HEK293 (cell line): ENCODE measurements around the gene SLFN12L.
A peak's percentile ranks its signal among the peaks of the same experiment; 100 is the strongest.

Experiments used
- CTCF ChIA-PET: fragments of 350-600 bp; formaldehyde crosslinking; extraction: SDS; loops from one replicate; lab custom pipeline; 2021; ENCODE audit warnings: antibody characterized with exemption; lab: Yijun Ruan, JAX
- POLR2A ChIA-PET: fragments of 300-600 bp; formaldehyde crosslinking; extraction: SDS; loops from one replicate; lab custom pipeline; 2020; ENCODE audit warnings: antibody characterized with exemption, inconsistent platforms; lab: Yijun Ruan, JAX
- H3K27ac ChIP-seq: fragments of 200-500 bp; sonication (Bioruptor generic); 2 replicates; pipeline ENCODE4 v1.5.1; 2014; ENCODE audit warnings: low read depth, low read length, control low read depth, inconsistent platforms; ENCODE audit errors: extremely low read depth
- H3K36me3 ChIP-seq, 2 experiments: fragments of 200-500 bp in 1 of 2; sonication (Bioruptor generic) in 1 of 2; 1 replicate in 1 of 2; 2 replicates in 1 of 2; pipeline ENCODE4 v1.5.1; 2014 to 2017; ENCODE audit warnings: inconsistent platforms in 2 of 2, low read length in 2 of 2; ENCODE audit not compliant: control insufficient read depth in 2 of 2, insufficient read depth in 1 of 2
- H3K4me1 ChIP-seq: fragments of 200-500 bp; sonication (Bioruptor generic); 2 replicates; pipeline ENCODE4 v1.5.1; 2014; ENCODE audit warnings: mild to moderate bottlenecking, low read length, inconsistent platforms; ENCODE audit not compliant: control insufficient read depth, insufficient read depth
- H3K4me3 ChIP-seq: 2 replicates; pipeline ENCODE4 v1.5.1; 2011; ENCODE audit warnings: low read depth, mild to moderate bottlenecking, control low read depth, low read length, moderate library complexity
- H3K9me3 ChIP-seq: fragments of 200-500 bp; sonication (Bioruptor generic); 2 replicates; pipeline ENCODE4 v1.5.1; 2014; ENCODE audit warnings: low read depth, low read length, inconsistent platforms; ENCODE audit not compliant: control insufficient read depth, insufficient read depth
- EGR2 ChIP-seq: fragments of 450-650 bp; formaldehyde crosslinking; IDR thresholded peaks from 2 replicates; pipeline ENCODE4 v1.5.1; 2016; ENCODE audit warnings: low read depth, missing biosample characterization, missing genetic modification characterization
- KLF16 ChIP-seq: fragments of 450-650 bp; formaldehyde crosslinking; IDR thresholded peaks from 2 replicates; pipeline ENCODE4 v1.5.1; 2017; ENCODE audit warnings: missing biosample characterization, missing genetic modification characterization
- PRDM1 ChIP-seq: fragments of 450-650 bp; formaldehyde crosslinking; IDR thresholded peaks from 2 replicates; pipeline ENCODE4; 2016; ENCODE audit warnings: missing biosample characterization, missing genetic modification characterization
- PRDM4 ChIP-seq: fragments of 450-650 bp; formaldehyde crosslinking; IDR thresholded peaks from 2 replicates; pipeline ENCODE4 v1.5.1; 2017; ENCODE audit warnings: missing biosample characterization, missing genetic modification characterization
- REPIN1 ChIP-seq: fragments of 450-650 bp; formaldehyde crosslinking; IDR thresholded peaks from 2 replicates; pipeline ENCODE4 v1.5.1; 2017; ENCODE audit warnings: missing biosample characterization, missing genetic modification characterization, low read depth
- ZBTB11 ChIP-seq: fragments of 450-650 bp; formaldehyde crosslinking; conservative IDR thresholded peaks from 2 replicates; pipeline ENCODE4 v1.5.1; 2016; ENCODE audit warnings: low read depth, missing biosample characterization, missing genetic modification characterization
- ZBTB17 ChIP-seq: fragments of 450-650 bp; formaldehyde crosslinking; IDR thresholded peaks from 2 replicates; pipeline ENCODE4 v1.5.1; 2016; ENCODE audit warnings: missing biosample characterization, missing genetic modification characterization
- ZBTB6 ChIP-seq: fragments of 450-650 bp; formaldehyde crosslinking; IDR thresholded peaks from 2 replicates; pipeline ENCODE4 v1.5.1; 2017; ENCODE audit warnings: missing biosample characterization, missing genetic modification characterization
- ZFHX2 ChIP-seq: fragments of 450-650 bp; formaldehyde crosslinking; conservative IDR thresholded peaks from 2 replicates; pipeline ENCODE4 v1.5.1; 2016; ENCODE audit warnings: missing biosample characterization, missing genetic modification characterization
- ZNF23 ChIP-seq: fragments of 450-650 bp; formaldehyde crosslinking; IDR thresholded peaks from 2 replicates; pipeline ENCODE4 v1.5.1; 2016; ENCODE audit warnings: missing biosample characterization, missing genetic modification characterization, borderline replicate concordance
- ZNF266 ChIP-seq: fragments of 450-650 bp; formaldehyde crosslinking; IDR thresholded peaks from 2 replicates; pipeline ENCODE4 v1.5.1; 2016; ENCODE audit warnings: missing biosample characterization, missing genetic modification characterization, low read depth
- ZNF280D ChIP-seq: fragments of 450-650 bp; formaldehyde crosslinking; IDR thresholded peaks from 2 replicates; pipeline ENCODE4 v1.5.1; 2016; ENCODE audit warnings: missing biosample characterization, missing genetic modification characterization
- ZNF426 ChIP-seq: fragments of 450-650 bp; formaldehyde crosslinking; IDR thresholded peaks from 2 replicates; pipeline ENCODE4 v1.5.1; 2017; ENCODE audit warnings: missing biosample characterization, missing genetic modification characterization, mild to moderate bottlenecking, inconsistent platforms, moderate library complexity
- ZNF433 ChIP-seq: fragments of 450-650 bp; formaldehyde crosslinking; IDR thresholded peaks from 2 replicates; pipeline ENCODE4 v1.5.1; 2016; ENCODE audit warnings: missing biosample characterization, missing genetic modification characterization, low read depth
- ZNF473 ChIP-seq: fragments of 450-650 bp; formaldehyde crosslinking; IDR thresholded peaks from 2 replicates; pipeline ENCODE4 v1.5.1; 2017; ENCODE audit warnings: missing biosample characterization, missing genetic modification characterization
- ZNF521 ChIP-seq: fragments of 450-650 bp; formaldehyde crosslinking; IDR thresholded peaks from 2 replicates; pipeline ENCODE4 v1.5.1; 2017; ENCODE audit warnings: missing biosample characterization, mild to moderate bottlenecking, missing genetic modification characterization
- ZNF530 ChIP-seq: fragments of 450-650 bp; formaldehyde crosslinking; IDR thresholded peaks from 2 replicates; pipeline ENCODE4 v1.5.1; 2016; ENCODE audit warnings: low read depth, missing biosample characterization, missing genetic modification characterization
- ZNF571 ChIP-seq: fragments of 450-650 bp; formaldehyde crosslinking; IDR thresholded peaks from 2 replicates; pipeline ENCODE4 v1.5.0; 2017; ENCODE audit warnings: missing biosample characterization, missing genetic modification characterization
- ZNF600 ChIP-seq: fragments of 450-650 bp; formaldehyde crosslinking; IDR thresholded peaks from 2 replicates; pipeline ENCODE4 v1.5.1; 2016; ENCODE audit warnings: missing biosample characterization, missing genetic modification characterization
- ZNF626 ChIP-seq: fragments of 450-650 bp; sonication (Bioruptor Pico); formaldehyde crosslinking; IDR thresholded peaks from 2 replicates; pipeline ENCODE4 v1.5.1; 2018; ENCODE audit warnings: missing biosample characterization, missing genetic modification characterization, inconsistent platforms
- ZNF830 ChIP-seq: fragments of 450-650 bp; IDR thresholded peaks from 2 replicates; pipeline ENCODE4 v1.5.0; 2018; ENCODE audit warnings: missing biosample characterization, missing genetic modification characterization, low read depth, mild to moderate bottlenecking, moderate library complexity

Gene SLFN12L

GRCh38 chr17:35575759-35576158, 38.3 kb upstream of the SLFN12L start (continued):
- TF ChIP-seq ZBTB11 (tag by site-specific recombination) = no peak
- TF ChIP-seq ZNF530 = no peak
- no peak for TF ChIP-seq ZNF521
- TF ChIP-seq ZNF830 (tag by site-specific recombination) = no peak
- TF ChIP-seq ZNF266 (tag by site-specific recombination) = no peak
- TF ChIP-seq ZNF23 (tag by site-specific recombination) = no peak

GRCh38 chr17:35569405-35569804, 31.9 kb upstream of the SLFN12L start:
- TF ChIP-seq PRDM1 (tag by site-specific recombination) (peak; percentile 80), ZBTB17 (tag by site-specific recombination) (no peak)
- ChIA-PET CTCF (interaction anchor here (0.6 to 1.7 kb wide), 4 partner anchors 9 to 195 kb away, joined by 3 to 5 read pairs (median 4); partner anchors contain the start of gene PEX12), POLR2A (interaction anchor here (0.6 to 6.2 kb wide), 3 partner anchors 8 to 402 kb away, joined by 3 to 66 read pairs (median 3); partner anchors contain the start of gene PEX12)
- Histone ChIP-seq H3K4me1 (peaks cover 8% of the 10 kb centered on the region; the same call in 1 of the 2 replicates), H3K4me3 (no peak overlapping the region), H3K27ac (no peak overlapping the region), H3K9me3 (no peaks in the 10 kb centered on the region), H3K36me3 (peaks cover 18 to 26% of the 10 kb centered on the region in 2 experiments)

- peaks cover 12 to 17% of the 10 kb centered on the region in 2 experiments for H3K36me3 ChIP-seq
- peaks cover 8% of the 10 kb centered on the region; the same call in 1 of the 2 replicates for H3K4me1 ChIP-seq
- ChIA-PET POLR2A (interaction anchor here (0.6 to 6.2 kb wide), 6 partner anchors 9 to 154 kb away, joined by 3 to 66 read pairs (median 5); partner anchors contain the start of genes AP2B1 and PEX12), CTCF (interaction anchor here (0.6 to 1.8 kb wide), 8 partner anchors 9 to 195 kb away, joined by 3 to 5 read pairs (median 4); partner anchors contain the start of gene PEX12)
- H3K9me3 ChIP-seq = no peaks in the 10 kb centered on the region
- peak overlapping the region; percentile 68; the same call in 1 of the 2 replicates for H3K27ac ChIP-seq
- H3K4me3 ChIP-seq = peak overlapping the region; percentile 95
- TF ChIP-seq ZFHX2 (0 out of 2 replicates have a peak, but pooled peaks have one; percentile 21), EGR2 (0 out of 2 replicates have a peak, but pooled peaks have one; percentile 29), REPIN1 (tag by site-specific recombination) (no peak), ZNF600 (peak; percentile 50; the same call in 1 of the 2 replicates), PRDM4 (tag by site-specific recombination) (no peak), ZNF426 (tag by site-specific recombination) (no peak), ZNF433 (tag by site-specific recombination) (no peak), ZNF626 (tag by site-specific recombination) (no peak), ZBTB6 (tag by site-specific recombination) (no peak), ZNF280D (tag by site-specific recombination) (no peak; the same call in 1 of the 2 replicates), KLF16 (tag by site-specific recombination) (peak; percentile 59), ZNF571 (tag by site-specific recombination) (no peak), ZNF473 (tag by site-specific recombination) (no peak)
These were observed 31.1 kb upstream of the SLFN12L start for GRCh38 chr17:35568561-35568960.
